Ovary (tissue), 3 donors: ENCODE measurements around the gene PHLDB3.

Experiments
- CTCF ChIP-seq, 3 donors: fragments of 450-650 bp in 2 of 3; fragments of 200-600 bp in 1 of 3; IDR thresholded peaks; one replicate each; pipeline versions ENCODE4 v1.5.1 to v1.8.0; 2016 to 2022; ENCODE audit warnings: antibody characterized with exemption in 3 of 3, mild to moderate bottlenecking in 1 of 3
- EP300 ChIP-seq: sonication (generic); formaldehyde crosslinking; IDR thresholded peaks from one replicate; pipeline ENCODE4 v1.6.1; 2017; ENCODE audit warnings: antibody characterized with exemption
- POLR2A ChIP-seq: fragments of 450-650 bp; IDR thresholded peaks from one replicate; pipeline ENCODE4 v1.6.1; 2017; ENCODE audit warnings: antibody characterized with exemption, mild to moderate bottlenecking, moderate library complexity
- donor health status: DM: no; HTN: no; CAD: no.

GRCh38 chr19:43480574-43480973 lies 24.0 kb downstream of the PHLDB3 start:
- TF ChIP-seq CTCF (IDR thresholded peaks at IDR 0.05) (no peak), EP300 (no peak), POLR2A (no peak)
